A673 (cell line): ENCODE data around the gene OAS1. TPM values are rescaled to one million over a fixed set of nuclear protein-coding genes. Genes with fewer than 3 reads are reported as not detected.

ENCODE experiments used
- BruUV-seq: library from RNA; stranded (reverse); fragments of 400-500 nt; replicated peaks from 2 replicates; lab custom pipeline; 2021; lab: Mats Ljungman, UMichigan
- CTCF ChIA-PET: fragments of 300-600 bp; sonication (Branson Sonifier 250); formaldehyde crosslinking; loops from one replicate; lab custom pipeline; 2022; ENCODE audit warnings: antibody characterized with exemption; lab: Charles Lee
- POLR2A ChIA-PET: fragments of 300-600 bp; sonication (Branson Sonifier 250); formaldehyde crosslinking; loops from one replicate; lab custom pipeline; 2022; ENCODE audit warnings: antibody characterized with exemption; ENCODE audit not compliant: low non-redundant PET; lab: Charles Lee
- DNase-seq: peaks from one replicate; pipeline ENCODE4 v3.0.0-alpha.2; 2015; ENCODE audit warnings: low spot score
- H3K27ac ChIP-seq: fragments of 200-600 bp; sonication (generic); 2 replicates; pipeline ENCODE4 v1.5.1; 2016; ENCODE audit warnings: mixed run types, low read depth, mild to moderate bottlenecking, mixed read lengths, antibody characterized with exemption, low read length; ENCODE audit not compliant: poor library complexity, severe bottlenecking
- H3K27me3 ChIP-seq: fragments of 200-600 bp; sonication (generic); replicated peaks from 2 replicates; pipeline ENCODE4 v1.6.1; 2017; ENCODE audit warnings: mixed run types, low read depth, mild to moderate bottlenecking, mixed read lengths, antibody characterized with exemption, low read length; ENCODE audit not compliant: insufficient read depth, poor library complexity
- H3K36me3 ChIP-seq: fragments of 200-600 bp; sonication (generic); 2 replicates; pipeline ENCODE4 v1.6.1; 2016; ENCODE audit warnings: mixed run types, mild to moderate bottlenecking, mixed read lengths, antibody characterized with exemption, low read length; ENCODE audit not compliant: insufficient read depth, poor library complexity, severe bottlenecking
- H3K4me1 ChIP-seq: fragments of 200-600 bp; sonication (generic); 2 replicates; pipeline ENCODE4 v1.6.1; 2017; ENCODE audit warnings: mixed run types, mild to moderate bottlenecking, mixed read lengths, antibody characterized with exemption, low read length; ENCODE audit not compliant: insufficient read depth, poor library complexity, severe bottlenecking
- H3K4me3 ChIP-seq: fragments of 200-600 bp; sonication (generic); 2 replicates; pipeline ENCODE4 v1.5.1; 2016; ENCODE audit warnings: low read depth, mixed run types, mild to moderate bottlenecking, mixed read lengths, low read length; ENCODE audit not compliant: poor library complexity, severe bottlenecking
- H3K9me3 ChIP-seq: fragments of 200-600 bp; sonication (generic); 2 replicates; pipeline ENCODE4 v1.6.1; 2016; ENCODE audit warnings: mixed run types, low read depth, mild to moderate bottlenecking, mixed read lengths, antibody characterized with exemption, low read length; ENCODE audit not compliant: poor library complexity, severe bottlenecking
- CTCF ChIP-seq: fragments of 300-800, 200-600 bp; sonication (generic); conservative IDR thresholded peaks from 2 replicates; pipeline ENCODE4 v1.5.1; 2017; ENCODE audit warnings: low read depth, mild to moderate bottlenecking, antibody characterized with exemption, low read length, moderate library complexity, mixed read lengths
- EZH2 ChIP-seq: fragments of 200-600 bp; sonication (generic); IDR thresholded peaks from 2 replicates; pipeline ENCODE4 v1.6.1; 2017; ENCODE audit warnings: borderline replicate concordance, low read depth, mild to moderate bottlenecking, mixed read lengths, antibody characterized with exemption, low read length; ENCODE audit not compliant: poor library complexity, severe bottlenecking
- intact Hi-C: fragments of 100-400 bp; cut with micrococcal nuclease; formaldehyde crosslinking; loops from one replicate; pipeline ENCODE4 v1.10.0; 2022; ENCODE audit not compliant: unreplicated experiment
- total RNA-seq: library from RNA; stranded (reverse); gene quantifications from 2 replicates; pipeline ENCODE4 v1.2.3, GENCODE V29; 2021

The OAS1 gene
- total RNA-seq, 1 experiment from 2014 or later: 12.4 TPM

- Histone ChIP-seq H3K27ac (no peak overlapping the region), H3K27me3 (no peaks in the 10 kb centered on the region), H3K4me1 (peaks cover 17% of the 10 kb centered on the region), H3K9me3 (peaks cover 8% of the 10 kb centered on the region), H3K4me3 (peak overlapping the region; percentile 38), H3K36me3 (no peaks in the 10 kb centered on the region)
- TF ChIP-seq CTCF: no peak
- no peak for TF ChIP-seq EZH2
- intact Hi-C loops: no loop called here
- no TSS peak for BruUV-seq
- no peak for DNase-seq
- POLR2A ChIA-PET: no interaction called here
- CTCF ChIA-PET: no interaction called here
Measured at GRCh38 chr12:112907415-112908157, 824 bp downstream of the OAS1 start.

DNA sequence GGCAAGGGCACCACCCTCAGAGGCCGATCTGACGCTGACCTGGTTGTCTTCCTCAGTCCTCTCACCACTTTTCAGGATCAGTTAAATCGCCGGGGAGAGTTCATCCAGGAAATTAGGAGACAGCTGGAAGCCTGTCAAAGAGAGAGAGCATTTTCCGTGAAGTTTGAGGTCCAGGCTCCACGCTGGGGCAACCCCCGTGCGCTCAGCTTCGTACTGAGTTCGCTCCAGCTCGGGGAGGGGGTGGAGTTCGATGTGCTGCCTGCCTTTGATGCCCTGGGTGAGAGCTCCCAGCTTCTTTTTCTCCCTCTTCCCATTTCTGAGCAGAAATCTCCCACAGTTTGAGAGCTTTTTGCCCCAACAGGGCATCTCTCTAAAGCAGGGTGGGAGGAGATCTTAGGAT, 1.8 kb downstream of the OAS1 start:
- Histone ChIP-seq H3K4me1 (peaks cover 11% of the 10 kb centered on the region), H3K27ac (no peak overlapping the region), H3K27me3 (no peaks in the 10 kb centered on the region), H3K9me3 (peaks cover 17% of the 10 kb centered on the region), H3K4me3 (no peak overlapping the region), H3K36me3 (no peaks in the 10 kb centered on the region)
- DNase-seq: no peak
- ChIA-PET POLR2A (no interaction called here), CTCF (no interaction called here)
- TF ChIP-seq CTCF (no peak), EZH2 (no peak)
- no TSS peak for BruUV-seq
- intact Hi-C loops: no loop called here

DNA sequence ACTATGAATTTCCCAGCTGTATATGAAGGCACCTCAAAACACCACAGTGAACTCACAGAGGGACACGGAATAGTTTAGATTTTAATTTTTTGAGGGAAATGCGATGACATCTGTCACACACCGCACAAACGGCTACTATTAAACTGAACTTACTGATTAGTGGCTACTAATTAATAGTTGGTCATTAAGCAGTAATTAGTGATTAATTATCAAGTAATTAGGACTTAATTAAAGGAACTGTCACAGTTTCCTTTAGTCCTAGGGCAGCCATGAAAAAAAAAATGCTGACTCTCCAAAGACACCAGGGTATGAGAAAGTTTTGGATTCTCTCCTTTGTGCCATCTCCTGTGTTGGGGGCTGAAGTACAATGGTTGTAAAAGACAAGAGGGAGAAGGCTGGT, 2.9 kb downstream of the OAS1 start:
- Histone ChIP-seq H3K9me3 (peaks cover 20% of the 10 kb centered on the region), H3K4me1 (peaks cover 11% of the 10 kb centered on the region), H3K27me3 (no peaks in the 10 kb centered on the region), H3K36me3 (no peaks in the 10 kb centered on the region), H3K27ac (no peak overlapping the region), H3K4me3 (no peak overlapping the region)
- BruUV-seq: no TSS peak
- intact Hi-C loops: no loop called here
- ChIA-PET POLR2A (no interaction called here), CTCF (no interaction called here)
- TF ChIP-seq EZH2: no peak
- TF ChIP-seq CTCF: no peak
- DNase-seq: no peak
